ENCODE results near the gene SRSF11.

- TF ChIP-seq CTCF (IDR thresholded peaks at IDR 0.05) = no peak
- no peak for TF ChIP-seq POLR2A (IDR thresholded peaks at IDR 0.05; ENCODE audit: low read depth)
- TF ChIP-seq POLR2AphosphoS5 (IDR thresholded peaks at IDR 0.05) = no peak
- no peak for TF ChIP-seq EP300 (IDR thresholded peaks at IDR 0.05)
Measured at GRCh38 chr1:70288166-70288565, 67.0 kb downstream of the SRSF11 start.
